Hepatocyte (in vitro differentiated cells): ENCODE results near the gene TBCEL. TPM values are rescaled to one million over a fixed set of nuclear protein-coding genes. Genes with fewer than 3 reads are reported as not detected.

Source experiments
- DNase-seq: peaks from one replicate; pipeline ENCODE4 v3.0.0-alpha.2; 2016; ENCODE audit warnings: low spot score
- H2AFZ ChIP-seq: fragments of 200-600 bp; sonication (generic); 2 replicates; pipeline ENCODE4 v1.6.0; 2016; ENCODE audit warnings: antibody characterized with exemption, mild to moderate bottlenecking
- H3K27ac ChIP-seq: fragments of 200-600 bp; sonication (generic); 2 replicates; pipeline ENCODE4 v1.5.1; 2016; ENCODE audit warnings: mild to moderate bottlenecking
- H3K27me3 ChIP-seq: fragments of 200-600 bp; sonication (generic); 2 replicates; pipeline ENCODE4 v1.6.1; 2016
- H3K36me3 ChIP-seq: fragments of 200-600 bp; sonication (generic); replicated peaks from 2 replicates; pipeline ENCODE4 v1.5.1; 2016; ENCODE audit warnings: low read depth; ENCODE audit not compliant: insufficient read depth
- H3K4me1 ChIP-seq: fragments of 200-600 bp; sonication (generic); 2 replicates; pipeline ENCODE4 v1.5.1; 2016; ENCODE audit warnings: mild to moderate bottlenecking, moderate library complexity; ENCODE audit not compliant: insufficient read depth
- H3K4me2 ChIP-seq: fragments of 200-600 bp; sonication (generic); 2 replicates; pipeline ENCODE4 v1.6.0; 2016
- H3K4me3 ChIP-seq: fragments of 200-600 bp; sonication (generic); 2 replicates; pipeline ENCODE4 v1.5.1; 2016; ENCODE audit warnings: mild to moderate bottlenecking
- H3K79me2 ChIP-seq: fragments of 200-600 bp; sonication (generic); 2 replicates; pipeline ENCODE4 v1.6.0; 2017; ENCODE audit warnings: mild to moderate bottlenecking
- H3K9me2 ChIP-seq: fragments of 200-600 bp; sonication (generic); replicated peaks from 2 replicates; pipeline ENCODE4 v1.6.0; 2017; ENCODE audit warnings: mild to moderate bottlenecking; ENCODE audit not compliant: insufficient read depth
- H3K9me3 ChIP-seq: fragments of 200-600 bp; sonication (generic); 2 replicates; pipeline ENCODE4 v1.5.1; 2016; ENCODE audit warnings: low read depth, mild to moderate bottlenecking
- H4K20me1 ChIP-seq: fragments of 200-600 bp; sonication (generic); 2 replicates; pipeline ENCODE4 v1.6.0; 2016; ENCODE audit warnings: mild to moderate bottlenecking; ENCODE audit not compliant: insufficient read depth, poor library complexity, severe bottlenecking
- CTCF ChIP-seq: fragments of 200-600 bp; sonication (generic); IDR thresholded peaks from 2 replicates; pipeline ENCODE4 v1.5.1; 2016; ENCODE audit warnings: antibody characterized with exemption, mild to moderate bottlenecking; ENCODE audit not compliant: poor library complexity
- EZH2 ChIP-seq: fragments of 200-600 bp; sonication (generic); IDR thresholded peaks from 2 replicates; pipeline ENCODE4 v1.6.1; 2016; ENCODE audit warnings: antibody characterized with exemption, mild to moderate bottlenecking, borderline replicate concordance
- EZH2phosphoT487 ChIP-seq: fragments of 200-600 bp; sonication (generic); IDR thresholded peaks from one replicate; pipeline ENCODE4 v1.6.1; 2018; ENCODE audit warnings: antibody characterized with exemption, mild to moderate bottlenecking, low read depth, moderate library complexity; ENCODE audit not compliant: unreplicated experiment, severe bottlenecking
- WGBS: methylation state at CpG from one replicate; pipeline ENCODE4 v1.1.6; 2016; ENCODE audit warnings: low lambda C conversion rate; ENCODE audit errors: missing lambda C conversion rate; 5-methylcytosine and 5-hydroxymethylcytosine counted together
- polyA plus RNA-seq: library from polyadenylated mRNA; unstranded; fragments of >200 nt; fragmentation: Nextera tagmentation; extraction: Ambion mirVana; gene quantifications from 2 replicates; pipeline ENCODE4 v1.2.1, GENCODE V29; 2016
- total RNA-seq: library from RNA; depleted of rRNA; stranded (reverse); fragments of >200 nt; gene quantifications from 2 replicates; pipeline ENCODE4 v1.2.3, GENCODE V29; 2014

The TBCEL gene
- total and polyA plus RNA-seq, 2 experiments from 2014 or later = 7.2 to 19.3 TPM

- no peaks in the 10 kb centered on the region for H3K27me3 ChIP-seq
- no peaks in the 10 kb centered on the region for H3K4me1 ChIP-seq
- H3K36me3 ChIP-seq = no peaks in the 10 kb centered on the region
- no peaks in the 10 kb centered on the region for H4K20me1 ChIP-seq
- no peaks in the 10 kb centered on the region for H3K9me3 ChIP-seq
- no peaks in the 10 kb centered on the region for H3K79me2 ChIP-seq
- no peaks in the 10 kb centered on the region for H3K9me2 ChIP-seq
- H3K4me2 ChIP-seq = no peak overlapping the region
- no peak overlapping the region for H3K4me3 ChIP-seq
- no peak for DNase-seq
- TF ChIP-seq EZH2 (no peak), CTCF (no peak), EZH2phosphoT487 (no peak)
- H3K27ac ChIP-seq = no peak overlapping the region
- H2AFZ ChIP-seq = no peak overlapping the region
- 100% methylated on average over 3 of the region's 3 CpGs for WGBS
These were observed 57.4 kb downstream of the TBCEL start for GRCh38 chr11:121081321-121081720.

- H3K4me3 ChIP-seq = no peak overlapping the region
- no peaks in the 10 kb centered on the region for H4K20me1 ChIP-seq
- no peaks in the 10 kb centered on the region for H3K27me3 ChIP-seq
- WGBS = 86% methylated on average over 1 of the region's 1 CpG
- no peaks in the 10 kb centered on the region for H3K9me2 ChIP-seq
- no peak overlapping the region for H3K4me2 ChIP-seq
- no peak for DNase-seq
- H3K36me3 ChIP-seq = no peaks in the 10 kb centered on the region
- no peak overlapping the region for H3K27ac ChIP-seq
- H3K79me2 ChIP-seq = no peaks in the 10 kb centered on the region
- TF ChIP-seq CTCF (no peak), EZH2phosphoT487 (no peak), EZH2 (no peak)
- no peaks in the 10 kb centered on the region for H3K9me3 ChIP-seq
- H3K4me1 ChIP-seq = no peaks in the 10 kb centered on the region
- H2AFZ ChIP-seq = no peak overlapping the region
These were observed 58.3 kb downstream of the TBCEL start for GRCh38 chr11:121082219-121082618.

- no peak overlapping the region for H3K4me2 ChIP-seq
- H3K79me2 ChIP-seq = no peaks in the 10 kb centered on the region
- H3K27me3 ChIP-seq = no peaks in the 10 kb centered on the region
- no peaks in the 10 kb centered on the region for H3K9me2 ChIP-seq
- no peaks in the 10 kb centered on the region for H3K36me3 ChIP-seq
- 95% methylated on average over 1 of the region's 1 CpG for WGBS
- H2AFZ ChIP-seq = no peak overlapping the region
- peak; percentile 38 for DNase-seq
- H3K27ac ChIP-seq = no peak overlapping the region
- no peak overlapping the region for H3K4me3 ChIP-seq
- no peaks in the 10 kb centered on the region for H3K9me3 ChIP-seq
- H4K20me1 ChIP-seq = no peaks in the 10 kb centered on the region
- TF ChIP-seq CTCF (no peak), EZH2phosphoT487 (no peak), EZH2 (no peak)
- no peaks in the 10 kb centered on the region for H3K4me1 ChIP-seq
These were observed 58.8 kb downstream of the TBCEL start for GRCh38 chr11:121082670-121083069.

- H3K9me3 ChIP-seq = no peaks in the 10 kb centered on the region
- no peaks in the 10 kb centered on the region for H3K4me1 ChIP-seq
- TF ChIP-seq EZH2phosphoT487 (no peak), CTCF (no peak), EZH2 (no peak)
- no peaks in the 10 kb centered on the region for H4K20me1 ChIP-seq
- H3K27ac ChIP-seq = no peak overlapping the region
- no peaks in the 10 kb centered on the region for H3K27me3 ChIP-seq
- H3K4me2 ChIP-seq = no peak overlapping the region
- DNase-seq = no peak
- no peak overlapping the region for H2AFZ ChIP-seq
- WGBS = 80% methylated on average over 4 of the region's 4 CpGs
- no peaks in the 10 kb centered on the region for H3K79me2 ChIP-seq
- H3K9me2 ChIP-seq = no peaks in the 10 kb centered on the region
- H3K4me3 ChIP-seq = no peak overlapping the region
- H3K36me3 ChIP-seq = no peaks in the 10 kb centered on the region
These were observed 63.0 kb downstream of the TBCEL start for GRCh38 chr11:121086866-121087265.
